HG03469 (cell line): ENCODE results near the gene RPAP3.
"Not testable (repeated sequence)": the region's sequence is repeated elsewhere in the genome, so short reads cannot be mapped to it uniquely, and the experiment has no call there.

Source experiments
- ATAC-seq: cut with Tn5 transposase; IDR thresholded peaks from one replicate; pipeline ENCODE4 v1.9.1; 2021; ENCODE audit warnings: mild to moderate bottlenecking, moderate library complexity, moderate number of reproducible peaks; ENCODE audit not compliant: unreplicated experiment

The RPAP3 gene

GRCh38 chr12:47687636-47688035, 18.2 kb downstream of the RPAP3 start:
- ATAC-seq, result no peak

- ATAC-seq, result no peak
Observed at GRCh38 chr12:47686645-47687240, 19.1 kb downstream of the RPAP3 start.

GRCh38 chr12:47679785-47680184, 26.0 kb downstream of the RPAP3 start:
- ATAC-seq, result no peak

GRCh38 chr12:47672068-47672467, 33.8 kb downstream of the RPAP3 start:
- ATAC-seq, result no peak

GRCh38 chr12:47667935-47668334, 37.9 kb downstream of the RPAP3 start:
- not testable (repeated sequence) for ATAC-seq

- no peak for ATAC-seq
Observed at GRCh38 chr12:47652521-47653234, 53.2 kb downstream of the RPAP3 start.

GRCh38 chr12:47651368-47652254, 54.2 kb downstream of the RPAP3 start:
- peak; percentile 48 for ATAC-seq

- ATAC-seq, result peak; percentile 69
Observed at GRCh38 chr12:47650469-47650868, 55.4 kb downstream of the RPAP3 start.

GRCh38 chr12:47649381-47649780, 56.4 kb downstream of the RPAP3 start:
- ATAC-seq, result no peak

GRCh38 chr12:47648056-47648579, 57.7 kb downstream of the RPAP3 start:
- ATAC-seq, result no peak

GRCh38 chr12:47642310-47642709, 63.5 kb downstream of the RPAP3 start:
- ATAC-seq, result not testable (repeated sequence)

GRCh38 chr12:47636908-47637780, 68.7 kb downstream of the RPAP3 start:
- ATAC-seq, result no peak

- not testable (repeated sequence) for ATAC-seq
Observed at GRCh38 chr12:47635770-47636169, 70.1 kb downstream of the RPAP3 start.

- ATAC-seq, result no peak
Observed at GRCh38 chr12:47634127-47634526, 71.7 kb downstream of the RPAP3 start.

- no peak for ATAC-seq
Observed at GRCh38 chr12:47621960-47622359, 83.9 kb downstream of the RPAP3 start.

- no peak for ATAC-seq
Observed at GRCh38 chr12:47617476-47617875, 88.4 kb downstream of the RPAP3 start.

GRCh38 chr12:47616440-47616839, 89.4 kb downstream of the RPAP3 start:
- no peak for ATAC-seq

- no peak for ATAC-seq
Observed at GRCh38 chr12:47615711-47616110, 90.1 kb downstream of the RPAP3 start.

- ATAC-seq, result no peak
Observed at GRCh38 chr12:47614521-47614920, 91.3 kb downstream of the RPAP3 start.

GRCh38 chr12:47612953-47613352, 92.9 kb downstream of the RPAP3 start:
- ATAC-seq, result no peak
